Stimulated activated naive B cell treated with anti-CD40 and anti-IgM and Interleukin-4, amounts not matched to agents 10 μg/mL and 1 μg/mL and 100 μg/mL, for 72 hours (primary cell): ENCODE measurements around the gene IQGAP1.
A peak's percentile ranks its signal among the peaks of the same experiment; 100 is the strongest.

ENCODE experiments used
- ATAC-seq, 2 donors: fragments of 150-1000 bp; cut with Tn5 transposase; replicated peaks; 2 replicates each; pipeline ENCODE4 v1.10.0; 2021; ENCODE audit warnings: moderate library complexity in 1 of 2
- DNase-seq: peaks from one replicate; pipeline ENCODE4 v3.0.0; 2021
- H3K27ac Mint-ChIP-seq: one replicate; pipeline ENCODE4 v1.8.0; 2022; ENCODE audit warnings: mild to moderate bottlenecking, mixed read lengths
- H3K27me3 Mint-ChIP-seq, 2 donors: one replicate each; pipeline ENCODE4 v1.8.0; 2022; ENCODE audit warnings: mixed read lengths in 2 of 2
- H3K36me3 Mint-ChIP-seq, 2 donors: one replicate each; pipeline ENCODE4 v1.8.0; 2022; ENCODE audit warnings: mixed read lengths in 2 of 2, mild to moderate bottlenecking in 1 of 2
- H3K4me1 Mint-ChIP-seq, 2 donors: one replicate each; pipeline ENCODE4 v1.8.0; 2022; ENCODE audit warnings: mixed read lengths in 2 of 2, mild to moderate bottlenecking in 1 of 2
- H3K4me3 Mint-ChIP-seq, 2 donors: one replicate each; pipeline ENCODE4 v1.8.0; 2022; ENCODE audit warnings: mild to moderate bottlenecking in 2 of 2, mixed read lengths in 2 of 2, moderate library complexity in 1 of 2
- H3K9me3 Mint-ChIP-seq, 2 donors: one replicate each; pipeline ENCODE4 v1.8.0; 2022; ENCODE audit warnings: mixed read lengths in 2 of 2, mild to moderate bottlenecking in 1 of 2

The IQGAP1 gene

DNA sequence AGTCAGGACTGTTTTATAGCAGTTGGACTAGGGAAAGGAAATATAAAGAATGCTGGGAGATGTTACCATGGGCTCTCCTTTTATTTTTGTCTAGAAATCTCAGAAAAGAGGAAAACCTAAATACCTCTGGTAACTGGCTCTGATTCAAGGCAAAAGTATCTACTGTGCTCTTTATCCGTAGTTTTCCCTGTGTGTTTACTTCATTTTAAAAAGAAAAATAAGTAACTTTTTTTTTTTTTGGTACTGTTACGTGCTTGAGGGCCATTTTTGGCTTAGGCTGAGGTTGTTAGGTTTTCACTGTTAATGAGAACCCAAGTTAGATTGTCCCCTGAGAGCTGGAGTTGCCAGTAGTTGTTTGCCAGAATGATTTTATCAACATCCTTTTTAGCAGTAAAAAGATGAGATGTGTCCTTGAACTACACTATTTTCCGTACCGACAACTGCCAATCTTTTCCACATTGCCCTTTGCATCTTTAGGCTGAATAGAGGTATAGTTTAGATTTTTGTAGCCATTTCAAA is 35.8 kb downstream of the IQGAP1 start:
- no peak overlapping the region for H3K4me3 Mint-ChIP-seq
- H3K4me1 Mint-ChIP-seq, result peaks cover 19 to 58% of the 10 kb centered on the region in 2 donors
- H3K27ac Mint-ChIP-seq, result no peak overlapping the region
- ATAC-seq, result no peak
- H3K9me3 Mint-ChIP-seq, result no peaks in the 10 kb centered on the region
- no peak for DNase-seq
- no peaks in the 10 kb centered on the region for H3K27me3 Mint-ChIP-seq
- H3K36me3 Mint-ChIP-seq, result peaks cover 12 to 18% of the 10 kb centered on the region in 2 donors

DNA sequence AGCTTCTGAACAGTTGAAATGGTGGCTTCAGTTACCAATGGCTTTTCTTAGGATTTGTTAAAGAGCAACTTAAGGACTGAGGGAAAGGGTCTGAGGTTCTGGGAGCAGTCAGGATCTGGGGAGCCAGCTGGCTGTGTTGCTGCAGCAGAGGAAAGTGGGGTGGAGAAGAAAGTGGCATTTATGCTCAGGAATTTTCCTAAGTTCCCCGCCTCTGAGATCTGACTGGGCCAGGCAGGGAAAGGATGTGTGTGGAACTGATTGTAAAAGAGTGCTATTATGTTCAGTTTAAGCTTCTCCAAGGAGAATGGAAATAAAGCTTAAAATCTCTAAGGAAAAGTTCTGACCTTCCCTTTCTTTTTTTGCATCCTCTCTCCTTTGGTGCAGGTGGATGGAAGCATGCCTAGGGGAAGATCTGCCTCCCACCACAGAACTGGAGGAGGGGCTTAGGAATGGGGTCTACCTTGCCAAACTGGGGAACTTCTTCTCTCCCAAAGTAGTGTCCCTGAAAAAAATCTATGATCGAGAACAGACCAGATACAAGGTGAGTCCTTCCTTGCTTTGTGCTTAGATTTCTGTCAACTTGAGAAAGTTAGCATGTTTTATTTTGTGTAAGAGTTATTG is 37.8 kb downstream of the IQGAP1 start:
- Mint-ChIP-seq H3K36me3 (peaks cover 19 to 25% of the 10 kb centered on the region in 2 donors), H3K4me1 (peaks cover 14 to 47% of the 10 kb centered on the region in 2 donors), H3K27me3 (no peaks in the 10 kb centered on the region), H3K27ac (peak overlapping the region; percentile 28), H3K9me3 (no peaks in the 10 kb centered on the region), H3K4me3 (no peak overlapping the region)
- DNase-seq (no peak), ATAC-seq (no peak)

DNA sequence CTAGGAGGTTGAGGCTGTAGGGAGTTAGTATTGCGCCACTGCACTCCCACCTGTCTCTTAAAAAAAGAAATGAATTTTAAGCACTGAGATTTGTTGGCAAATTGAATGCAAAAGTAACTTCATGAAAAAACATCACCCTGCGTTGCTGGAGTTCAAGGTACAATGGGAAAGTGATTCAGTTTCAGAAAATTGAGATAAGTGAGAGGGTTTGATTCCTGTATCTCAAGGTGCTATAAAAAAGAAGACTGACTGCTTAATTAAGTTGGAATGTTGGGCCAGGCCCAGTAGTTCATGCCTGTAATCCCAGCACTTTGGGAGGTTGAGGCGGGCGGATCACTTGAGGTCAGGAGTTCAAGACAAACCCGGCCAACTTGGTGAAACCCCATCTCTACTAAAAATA is 39.1 kb downstream of the IQGAP1 start:
- no peaks in the 10 kb centered on the region for H3K9me3 Mint-ChIP-seq
- DNase-seq, result no peak
- H3K4me1 Mint-ChIP-seq, result peaks cover 10 to 36% of the 10 kb centered on the region in 2 donors
- no peak overlapping the region for H3K4me3 Mint-ChIP-seq
- ATAC-seq, result no peak
- no peaks in the 10 kb centered on the region for H3K27me3 Mint-ChIP-seq
- peaks cover 22 to 29% of the 10 kb centered on the region in 2 donors for H3K36me3 Mint-ChIP-seq
- no peak overlapping the region for H3K27ac Mint-ChIP-seq

DNA sequence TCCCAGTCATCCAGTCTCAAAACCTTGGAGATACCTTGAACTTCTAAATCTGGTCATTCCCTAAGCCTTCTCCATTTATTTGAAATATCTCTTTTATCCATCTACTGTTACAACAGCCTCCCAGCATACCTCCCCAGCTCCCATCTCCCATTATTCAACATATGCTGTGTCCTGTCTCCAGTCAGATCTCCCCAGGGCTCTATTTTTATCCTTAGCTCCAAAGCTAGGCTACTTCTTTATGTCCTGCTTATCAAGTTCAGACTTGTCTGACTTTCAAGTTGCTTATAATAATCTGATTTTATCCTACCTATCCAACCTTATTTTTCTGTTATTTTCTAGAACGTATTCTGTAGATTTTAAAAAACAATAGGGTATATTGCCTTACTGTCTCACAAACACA is 44.2 kb downstream of the IQGAP1 start:
- DNase-seq (no peak), ATAC-seq (no peak)
- Mint-ChIP-seq H3K9me3 (peaks cover 0 to 2% of the 10 kb centered on the region in 2 donors), H3K4me1 (peaks cover 9 to 18% of the 10 kb centered on the region in 2 donors), H3K4me3 (no peak overlapping the region), H3K27me3 (no peaks in the 10 kb centered on the region), H3K36me3 (peaks cover 55 to 65% of the 10 kb centered on the region in 2 donors), H3K27ac (no peak overlapping the region)

DNA sequence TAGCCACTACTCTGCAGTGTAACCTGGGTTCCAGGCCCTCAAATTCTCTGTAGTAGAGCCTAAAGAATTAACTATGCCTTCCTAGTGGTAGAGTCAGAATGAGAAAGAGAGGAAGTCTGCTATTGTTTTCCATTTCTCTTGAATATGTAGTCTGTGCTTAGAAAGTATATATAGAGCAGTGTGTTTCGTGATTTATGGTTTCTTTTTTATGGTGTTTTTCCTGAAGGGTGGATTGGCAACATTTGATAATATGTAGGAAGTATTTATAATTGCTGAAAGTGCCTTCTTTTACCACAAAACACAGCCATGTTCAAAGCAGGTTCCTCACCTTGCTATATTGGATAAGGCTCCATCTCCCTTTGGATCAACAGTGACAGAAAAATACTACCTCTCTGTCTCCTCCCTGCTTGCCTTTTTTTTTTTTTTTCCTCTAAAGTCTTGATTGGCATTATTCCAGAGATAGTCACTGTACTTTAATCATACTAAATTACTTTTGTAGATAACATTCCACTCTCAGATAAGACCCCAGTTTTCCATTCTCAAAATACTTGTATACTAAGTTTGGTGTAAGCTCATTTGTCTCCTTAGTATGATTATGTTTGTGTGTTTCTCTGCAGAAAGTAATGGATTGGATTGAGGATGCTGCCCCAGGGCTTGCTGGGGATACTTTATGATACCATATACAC is 47.8 kb downstream of the IQGAP1 start:
- no peak for DNase-seq

DNA sequence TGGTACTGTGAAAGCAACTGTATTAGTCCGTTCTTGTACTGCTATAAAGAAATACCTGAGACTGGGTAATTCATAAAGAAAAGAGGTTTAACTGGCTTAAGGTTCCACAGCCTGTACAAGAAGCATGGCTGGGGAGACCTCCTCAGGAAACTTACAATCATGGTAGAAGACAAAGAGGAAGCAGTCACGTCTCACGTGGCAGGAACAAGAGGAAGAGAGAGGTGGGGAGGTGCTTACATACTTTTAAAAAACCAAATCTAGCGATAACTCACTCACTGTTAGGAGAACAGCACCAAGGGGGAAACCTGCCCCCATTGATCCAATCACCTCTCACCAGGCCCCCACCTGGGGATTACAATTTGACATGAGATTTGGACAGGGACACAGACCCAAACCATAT is 48.9 kb downstream of the IQGAP1 start:
- peaks cover 3 to 9% of the 10 kb centered on the region in 2 donors for H3K4me1 Mint-ChIP-seq
- no peak for ATAC-seq
- peak overlapping the region; percentile 6 for H3K27ac Mint-ChIP-seq
- peaks cover 54 to 57% of the 10 kb centered on the region in 2 donors for H3K36me3 Mint-ChIP-seq
- no peak for DNase-seq
- H3K4me3 Mint-ChIP-seq, result no peak overlapping the region
- H3K27me3 Mint-ChIP-seq, result no peaks in the 10 kb centered on the region
- peaks cover 0 to 2% of the 10 kb centered on the region in 2 donors for H3K9me3 Mint-ChIP-seq

More for the DNA sequence above, 47.8 kb downstream of the IQGAP1 start:
- peaks cover 3 to 9% of the 10 kb centered on the region in 2 donors for H3K4me1 Mint-ChIP-seq
- ATAC-seq, result no peak
- H3K9me3 Mint-ChIP-seq, result peaks cover 0 to 2% of the 10 kb centered on the region in 2 donors
- no peaks in the 10 kb centered on the region for H3K27me3 Mint-ChIP-seq
- H3K27ac Mint-ChIP-seq, result peak overlapping the region; percentile 73
- peaks cover 51 to 55% of the 10 kb centered on the region in 2 donors for H3K36me3 Mint-ChIP-seq
- H3K4me3 Mint-ChIP-seq, result no peak overlapping the region

DNA sequence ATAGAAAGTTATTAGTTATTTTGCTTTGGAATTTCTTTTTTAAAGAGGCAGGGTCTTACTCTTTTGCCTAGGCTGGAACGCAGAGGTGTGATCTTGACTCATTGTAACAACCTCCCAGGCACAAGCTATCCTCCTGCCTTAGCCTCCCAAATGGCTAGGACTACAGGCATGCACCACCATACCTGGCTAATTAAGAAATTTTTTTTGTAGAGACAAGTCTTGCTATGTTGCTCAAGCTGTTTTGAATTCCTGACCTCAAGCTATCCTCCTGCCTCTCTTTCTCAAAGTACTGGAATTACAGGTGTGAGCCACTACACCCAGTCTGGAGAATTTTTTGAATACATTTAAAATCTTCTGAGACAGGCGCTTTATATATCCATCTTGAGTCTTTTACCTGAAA is 49.5 kb downstream of the IQGAP1 start:
- DNase-seq (no peak), ATAC-seq (no peak)
- Mint-ChIP-seq H3K4me1 (peaks cover 3 to 9% of the 10 kb centered on the region in 2 donors), H3K27me3 (no peaks in the 10 kb centered on the region), H3K9me3 (peaks cover 0 to 2% of the 10 kb centered on the region in 2 donors), H3K36me3 (peaks cover 53 to 55% of the 10 kb centered on the region in 2 donors), H3K27ac (no peak overlapping the region), H3K4me3 (no peak overlapping the region)

DNA sequence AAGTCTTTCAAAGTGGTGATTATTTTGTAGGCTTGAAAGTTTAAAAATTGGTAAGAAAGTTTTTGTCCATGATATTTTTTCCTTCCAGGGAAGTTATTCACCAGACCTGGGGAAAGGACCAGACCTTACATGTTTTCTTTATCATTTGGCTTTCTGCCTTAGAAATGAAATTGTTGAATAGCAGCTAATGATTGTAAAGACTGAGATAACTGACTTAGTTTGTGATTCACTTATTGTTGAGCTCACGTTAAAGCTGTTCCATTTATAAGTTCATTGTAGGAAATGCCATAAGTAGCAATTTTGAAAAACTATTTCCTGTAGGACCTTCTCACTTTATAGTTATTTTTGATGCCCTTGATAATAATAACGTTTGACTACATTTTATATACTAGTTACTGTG is 51.9 kb downstream of the IQGAP1 start:
- no peak for ATAC-seq
- DNase-seq, result no peak
- Mint-ChIP-seq H3K4me1 (peaks cover 3 to 9% of the 10 kb centered on the region in 2 donors), H3K4me3 (no peak overlapping the region), H3K27me3 (no peaks in the 10 kb centered on the region), H3K27ac (no peak overlapping the region), H3K9me3 (peaks cover 0 to 2% of the 10 kb centered on the region in 2 donors), H3K36me3 (peaks cover 36 to 41% of the 10 kb centered on the region in 2 donors)

DNA sequence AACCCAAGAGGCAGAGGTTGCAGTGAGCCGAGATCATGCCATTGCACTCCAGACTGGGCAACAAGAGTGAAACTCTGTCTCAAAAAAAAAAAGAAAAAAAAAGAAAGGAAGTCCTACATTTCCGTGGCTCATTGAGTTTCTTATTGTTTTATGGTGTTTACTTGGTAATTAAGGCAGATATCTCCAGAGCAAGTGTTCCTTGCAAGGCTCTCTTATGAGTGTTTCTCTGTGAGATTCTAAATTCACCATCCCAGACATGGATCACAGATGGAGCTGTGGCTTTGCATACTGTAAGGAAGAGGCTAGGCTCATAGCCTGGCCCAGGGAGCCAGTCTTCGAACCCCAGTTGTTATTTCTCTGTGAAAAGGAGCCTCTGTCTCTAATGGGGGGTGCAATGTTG is 53.0 kb downstream of the IQGAP1 start:
- no peak overlapping the region for H3K4me3 Mint-ChIP-seq
- peaks cover 32 to 38% of the 10 kb centered on the region in 2 donors for H3K36me3 Mint-ChIP-seq
- H3K27me3 Mint-ChIP-seq, result no peaks in the 10 kb centered on the region
- peaks cover 2 to 4% of the 10 kb centered on the region in 2 donors for H3K4me1 Mint-ChIP-seq
- DNase-seq (no peak), ATAC-seq (no peak)
- no peaks in the 10 kb centered on the region for H3K9me3 Mint-ChIP-seq
- H3K27ac Mint-ChIP-seq, result no peak overlapping the region

DNA sequence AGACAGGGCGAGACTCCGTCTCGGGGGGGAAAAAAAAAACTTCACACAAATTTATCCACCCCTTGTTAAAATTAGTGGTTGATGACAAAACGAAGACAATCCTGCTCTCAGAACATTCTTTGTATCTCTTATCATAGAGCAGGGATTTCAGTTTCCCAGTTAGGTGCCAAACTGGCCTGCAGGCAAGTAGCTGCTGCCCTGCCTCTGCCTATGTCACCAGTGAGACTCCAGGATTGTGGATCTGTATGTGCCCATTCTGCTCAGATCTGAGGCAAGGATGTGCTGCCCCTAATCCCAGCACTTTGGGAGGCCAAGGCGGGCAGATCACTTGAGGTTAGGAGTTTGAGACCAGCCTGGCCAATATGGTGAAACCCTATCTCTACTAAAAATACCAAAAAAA is 54.4 kb downstream of the IQGAP1 start:
- Mint-ChIP-seq H3K4me1 (peaks cover 0 to 3% of the 10 kb centered on the region in 2 donors), H3K27me3 (no peaks in the 10 kb centered on the region), H3K9me3 (no peaks in the 10 kb centered on the region), H3K36me3 (peaks cover 20 to 28% of the 10 kb centered on the region in 2 donors), H3K27ac (no peak overlapping the region), H3K4me3 (no peak overlapping the region)
- DNase-seq, result no peak
- no peak for ATAC-seq

DNA sequence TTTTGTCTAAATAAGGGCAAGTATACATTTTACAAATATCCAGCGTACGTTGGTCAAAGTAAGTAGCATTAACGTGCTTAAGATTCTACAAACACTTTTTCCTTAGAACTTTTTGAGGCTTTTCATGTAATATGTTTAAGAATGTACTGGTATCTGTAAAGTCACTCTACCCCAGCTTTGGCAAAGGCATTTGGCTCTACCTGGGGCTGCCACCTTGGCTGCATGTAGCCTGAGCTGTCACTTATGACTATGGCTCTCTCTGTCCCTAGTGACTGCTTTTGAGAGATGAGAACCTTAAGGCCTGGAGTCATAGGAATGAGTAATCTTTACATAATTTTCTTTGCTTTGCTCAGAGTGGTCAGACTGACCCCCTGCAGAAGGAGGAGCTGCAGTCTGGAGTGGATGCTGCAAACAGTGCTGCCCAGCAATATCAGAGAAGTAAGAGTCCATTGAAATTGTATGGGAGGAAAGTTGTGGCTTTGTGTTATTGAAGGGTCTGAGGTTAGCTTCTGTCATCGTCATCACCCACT is 61.2 kb downstream of the IQGAP1 start:
- no peak for ATAC-seq
- peaks cover 0 to 5% of the 10 kb centered on the region in 2 donors for H3K4me1 Mint-ChIP-seq
- DNase-seq, result no peak
- no peaks in the 10 kb centered on the region for H3K27me3 Mint-ChIP-seq
- peaks cover 44 to 63% of the 10 kb centered on the region in 2 donors for H3K36me3 Mint-ChIP-seq
- H3K27ac Mint-ChIP-seq, result no peak overlapping the region
- no peaks in the 10 kb centered on the region for H3K9me3 Mint-ChIP-seq
- no peak overlapping the region for H3K4me3 Mint-ChIP-seq

DNA sequence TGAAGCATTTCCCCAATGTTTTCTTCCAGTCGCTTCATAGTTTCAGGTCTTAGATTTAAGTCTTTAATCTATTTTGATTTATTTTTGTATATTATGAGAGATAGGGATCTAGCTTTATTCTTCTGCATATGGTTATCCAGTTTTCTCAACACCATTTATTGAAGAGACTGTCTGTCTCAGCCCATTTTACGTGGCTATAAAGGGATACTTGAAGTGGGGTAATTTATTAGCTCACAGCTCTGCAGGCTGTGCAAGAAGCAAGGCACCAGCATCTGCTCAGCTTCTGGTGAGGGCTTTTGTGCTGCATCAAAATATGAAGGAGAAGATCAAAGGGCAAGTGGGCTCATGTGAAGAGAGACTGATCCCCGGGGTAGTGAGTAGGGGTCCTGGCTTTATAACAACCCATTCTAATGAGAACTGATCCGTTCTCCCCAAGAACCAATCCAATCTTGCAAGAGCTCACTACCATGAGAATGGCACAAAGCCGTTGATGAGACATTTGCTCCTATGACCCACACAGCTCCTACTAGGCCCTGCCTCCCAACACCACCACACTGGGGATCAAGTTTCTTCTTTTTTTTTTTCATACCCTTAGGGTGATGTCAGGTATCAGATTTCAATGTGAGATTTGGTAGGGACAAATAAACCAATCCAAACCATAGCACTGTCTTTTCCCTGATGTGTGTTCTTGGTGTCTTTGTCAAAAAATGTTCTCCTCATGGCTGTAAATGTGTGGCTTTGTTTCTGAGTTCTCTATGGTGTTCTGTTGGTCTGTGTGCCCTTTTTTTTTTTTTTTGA is 63.2 kb downstream of the IQGAP1 start:
- no peaks in the 10 kb centered on the region for H3K9me3 Mint-ChIP-seq
- no peak overlapping the region for H3K4me3 Mint-ChIP-seq
- H3K36me3 Mint-ChIP-seq, result peaks cover 41 to 70% of the 10 kb centered on the region in 2 donors
- H3K27ac Mint-ChIP-seq, result no peak overlapping the region
- peaks cover 0 to 2% of the 10 kb centered on the region in 2 donors for H3K4me1 Mint-ChIP-seq
- DNase-seq (no peak), ATAC-seq (no peak)
- no peaks in the 10 kb centered on the region for H3K27me3 Mint-ChIP-seq

DNA sequence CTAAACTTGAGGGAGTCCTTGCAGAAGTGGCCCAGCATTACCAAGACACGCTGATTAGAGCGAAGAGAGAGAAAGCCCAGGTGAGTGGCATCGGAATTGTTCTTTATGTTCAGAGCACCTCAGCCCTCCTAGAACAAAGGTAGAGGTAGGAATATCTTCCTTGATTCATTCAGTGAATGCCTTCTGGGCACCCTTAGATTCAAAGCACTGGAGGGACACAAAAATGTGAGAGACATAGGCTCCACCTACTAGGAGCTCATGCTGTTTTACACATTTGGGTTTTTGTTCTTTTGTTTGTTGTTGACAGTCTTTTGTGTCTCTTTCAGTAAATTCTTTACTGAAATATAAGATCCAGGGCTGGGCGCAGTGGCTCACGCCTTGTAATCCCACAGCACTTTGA is 68.2 kb downstream of the IQGAP1 start:
- Mint-ChIP-seq H3K27me3 (no peaks in the 10 kb centered on the region), H3K9me3 (no peaks in the 10 kb centered on the region), H3K27ac (no peak overlapping the region), H3K36me3 (peaks cover 57 to 78% of the 10 kb centered on the region in 2 donors), H3K4me1 (no peaks in the 10 kb centered on the region), H3K4me3 (no peak overlapping the region)
- ATAC-seq, result no peak
- no peak for DNase-seq

DNA sequence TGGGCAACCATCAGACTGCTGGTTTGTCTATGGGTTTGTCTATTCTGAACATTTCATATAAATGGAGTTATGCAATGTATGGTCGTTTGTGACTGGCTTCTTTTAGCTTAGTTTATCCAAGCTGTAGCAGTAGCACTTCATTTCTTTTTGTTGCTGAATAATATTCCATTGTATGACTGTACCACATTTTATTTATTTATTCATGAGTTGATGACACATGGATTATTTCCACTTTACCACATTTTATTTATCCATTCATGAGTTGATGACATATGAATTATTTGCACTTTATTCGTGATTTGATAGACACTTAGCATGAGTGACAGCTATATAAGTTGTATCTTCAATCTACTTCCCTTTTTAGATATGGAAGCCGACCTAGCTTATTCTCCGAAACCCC is 70.0 kb downstream of the IQGAP1 start:
- H3K27me3 Mint-ChIP-seq, result no peaks in the 10 kb centered on the region
- no peaks in the 10 kb centered on the region for H3K4me1 Mint-ChIP-seq
- ATAC-seq (no peak), DNase-seq (no peak)
- peak overlapping the region; percentile 20 for H3K27ac Mint-ChIP-seq
- H3K9me3 Mint-ChIP-seq, result no peaks in the 10 kb centered on the region
- H3K4me3 Mint-ChIP-seq, result no peak overlapping the region
- peaks cover 55 to 76% of the 10 kb centered on the region in 2 donors for H3K36me3 Mint-ChIP-seq
